ENCODE results near the gene TRIM4.
"Not testable (repeated sequence)": the region's sequence is repeated elsewhere in the genome, so short reads cannot be mapped to it uniquely, and the experiment has no call there.

Gene TRIM4

DNA sequence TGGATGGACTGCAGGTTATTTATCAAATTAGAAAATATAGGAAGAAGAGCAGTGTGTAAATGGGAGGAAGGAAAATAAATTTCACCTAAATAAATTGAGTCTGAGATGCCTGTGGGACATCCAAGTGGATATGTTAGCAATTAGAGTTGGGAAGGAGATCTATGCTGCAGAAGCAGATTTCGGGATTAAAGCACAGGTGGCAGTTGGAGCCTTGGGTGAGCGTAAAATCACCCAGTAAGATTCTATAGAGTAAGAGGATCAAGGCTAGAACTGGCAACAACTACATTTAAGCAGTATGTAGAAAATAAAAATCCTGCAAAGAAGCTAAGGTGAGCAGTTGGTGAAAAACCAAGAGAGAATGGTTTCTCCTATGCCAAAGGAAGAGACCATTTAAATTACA lies 8.4 kb downstream of the TRIM4 start:
- DNase-seq: no peak

DNA sequence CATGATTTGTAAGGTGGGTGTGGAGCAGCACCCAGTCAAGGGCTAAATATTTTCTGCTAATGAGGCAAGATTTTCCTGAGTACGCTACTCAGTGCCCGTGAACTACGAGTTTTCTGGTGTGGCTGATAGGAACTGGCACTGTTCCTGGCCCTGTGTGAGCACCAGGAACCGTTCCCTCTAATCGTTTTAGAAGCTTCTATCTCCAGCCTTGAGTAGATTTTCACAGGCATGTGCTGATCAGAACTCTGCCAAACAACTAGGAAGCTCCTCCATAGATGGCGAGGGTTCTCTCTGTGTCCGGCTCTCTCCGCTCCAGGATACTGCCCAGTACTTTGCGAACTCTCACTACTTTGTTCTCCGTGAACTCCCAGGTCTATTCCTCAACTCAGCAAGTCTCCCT lies 17.7 kb downstream of the TRIM4 start:
- no peak for DNase-seq

DNA sequence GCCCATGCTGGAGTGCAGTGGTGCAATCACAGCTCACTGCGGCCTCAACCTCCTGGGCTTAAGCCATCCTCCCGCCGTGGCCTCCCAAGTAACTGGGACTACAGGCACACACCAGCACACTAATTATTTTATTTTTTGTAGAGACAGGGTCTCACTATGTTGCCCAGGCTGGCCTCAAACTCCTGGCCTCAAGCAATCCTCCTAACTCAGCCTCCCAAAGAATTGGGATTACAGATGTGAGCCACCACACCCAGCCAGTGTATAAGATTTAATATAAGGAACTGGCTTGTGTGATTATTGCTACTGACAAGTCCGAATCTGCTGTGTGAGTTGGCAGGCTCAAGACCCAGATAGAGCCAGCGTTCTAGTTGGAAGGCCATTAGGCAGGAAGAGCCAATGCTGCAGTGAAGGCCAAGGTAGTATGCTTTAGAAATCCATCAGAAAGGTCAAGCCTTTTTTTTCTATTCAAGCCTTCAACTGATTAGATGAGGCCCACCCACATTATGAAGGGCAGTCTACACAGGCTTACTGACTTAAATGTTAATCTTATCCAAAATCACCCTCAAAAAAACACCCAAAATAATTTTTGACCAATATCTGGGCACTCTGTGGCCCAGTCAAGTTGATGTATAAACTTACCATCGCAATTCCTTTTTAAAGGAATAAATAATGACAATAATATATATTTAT lies 19.4 kb downstream of the TRIM4 start:
- no peak for DNase-seq

DNA sequence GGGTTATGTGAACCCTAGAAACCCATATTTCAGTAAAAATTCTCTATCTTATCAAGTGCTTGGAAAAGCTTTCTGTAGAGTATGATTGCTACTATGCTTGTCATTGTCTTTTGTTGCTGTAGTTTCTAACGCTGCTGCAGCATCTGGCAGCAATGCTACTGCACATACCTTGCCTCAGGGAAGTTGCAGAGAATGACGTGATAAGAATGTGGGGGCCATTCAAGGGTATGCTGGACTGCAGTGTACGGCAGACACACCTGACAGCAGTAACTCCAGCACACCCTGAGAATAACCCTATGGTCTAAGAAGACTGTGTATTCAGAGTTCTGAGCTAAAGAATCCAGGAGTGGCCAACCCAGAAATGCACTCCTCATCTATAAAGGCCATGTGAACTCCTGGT lies 20.5 kb downstream of the TRIM4 start:
- no peak for DNase-seq

DNA sequence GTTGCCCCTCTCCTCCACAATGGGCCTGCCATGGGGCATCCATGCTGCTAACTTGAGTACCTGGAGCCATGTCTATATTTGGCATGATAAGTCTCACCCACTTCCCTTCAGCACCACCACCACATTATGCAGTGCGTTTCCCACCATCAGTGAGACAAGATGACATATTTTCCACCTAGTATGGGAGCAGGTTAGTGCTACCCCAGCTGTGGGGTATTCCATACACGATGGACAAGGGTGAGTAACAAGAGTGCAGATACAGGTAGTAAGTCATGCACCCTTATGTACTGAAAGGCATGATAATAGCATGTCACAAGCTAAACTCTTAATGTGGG lies 21.3 kb downstream of the TRIM4 start:
- DNase-seq: no peak

DNA sequence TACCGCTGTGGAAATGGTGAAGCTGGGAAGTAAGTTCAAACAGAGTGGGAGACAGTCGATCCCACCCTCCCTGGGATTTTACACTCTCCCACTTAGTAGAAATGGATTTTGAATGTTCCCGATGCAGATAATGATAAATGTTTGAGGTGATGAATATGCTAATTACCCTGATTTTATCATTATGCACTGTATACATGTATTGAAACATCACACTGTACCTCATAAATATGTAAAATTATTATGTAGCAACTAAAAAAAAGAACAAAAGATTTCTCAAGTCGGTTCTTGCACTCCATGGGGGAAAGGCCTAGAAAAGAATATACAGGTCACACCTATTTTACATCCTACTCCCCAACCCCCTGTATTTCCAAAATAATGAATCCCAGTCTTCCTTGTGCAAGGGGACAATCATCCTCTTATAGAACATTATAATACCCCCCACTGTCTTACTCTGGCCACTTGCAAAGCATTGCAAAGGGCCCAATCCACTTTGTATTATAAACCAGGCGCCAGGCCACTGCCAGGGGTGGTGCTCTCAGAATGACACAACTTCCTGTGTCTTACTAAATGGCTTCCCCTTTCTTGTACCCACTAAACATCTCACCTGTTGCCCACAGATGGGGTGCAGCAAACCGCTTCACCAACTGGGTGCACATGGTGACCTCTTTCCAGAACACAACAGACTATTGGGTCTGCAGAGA lies 21.9 kb downstream of the TRIM4 start:
- DNase-seq: no peak

DNA sequence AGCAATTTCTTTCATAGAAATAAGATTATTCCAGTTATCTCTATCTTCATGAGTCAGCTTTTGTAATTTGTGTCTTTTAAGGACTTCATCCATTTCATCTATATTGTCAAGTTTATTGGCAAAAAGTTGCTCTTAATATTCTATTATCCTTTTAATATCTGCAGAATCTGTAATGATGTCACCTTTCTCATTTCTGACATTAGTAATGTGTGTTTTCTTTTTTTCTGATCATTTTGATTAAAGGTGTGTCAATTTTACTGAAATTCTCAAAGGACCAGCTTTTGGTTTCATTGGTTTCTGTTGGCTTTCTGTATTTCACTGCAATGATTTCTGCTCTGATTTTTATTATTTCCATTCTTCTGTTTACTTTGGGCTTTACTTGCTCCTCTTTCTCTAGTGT lies 24.6 kb downstream of the TRIM4 start:
- no peak for DNase-seq

DNA sequence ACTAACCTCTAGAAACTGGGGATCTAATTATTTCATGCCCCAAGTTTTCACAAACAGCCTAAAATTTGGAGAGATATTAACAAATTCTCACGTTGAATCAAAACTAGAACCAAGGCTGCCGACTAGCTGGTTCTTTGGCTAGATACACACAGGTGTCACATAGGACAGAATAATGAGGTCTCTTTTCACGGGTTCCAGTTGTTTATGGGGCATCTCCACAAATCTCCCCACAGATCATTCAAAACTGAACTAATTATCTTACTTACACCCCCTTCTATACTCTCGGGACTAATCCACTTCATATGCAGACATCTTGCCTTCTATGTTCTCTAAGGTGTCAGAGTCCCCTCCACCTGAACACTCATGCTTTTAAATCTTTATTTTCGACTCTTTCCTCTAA lies 26.1 kb downstream of the TRIM4 start:
- DNase-seq: no peak

DNA sequence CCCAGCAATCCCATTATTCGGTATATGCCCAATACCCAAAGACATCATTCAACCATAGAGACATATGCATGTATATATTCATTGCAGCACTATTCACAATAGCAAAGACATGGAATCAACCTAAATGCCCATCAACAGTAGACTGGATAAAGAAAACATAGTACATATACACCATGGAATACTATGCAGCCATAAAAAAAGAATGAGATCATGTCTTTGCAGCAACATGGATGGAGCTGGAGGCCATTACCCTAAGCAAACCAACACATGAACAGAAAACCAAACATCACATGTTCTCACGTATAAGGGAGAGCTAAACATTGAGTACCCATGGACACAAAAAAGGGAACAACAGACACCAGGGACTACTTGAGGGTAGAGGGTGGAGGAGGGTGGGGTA lies 29.0 kb downstream of the TRIM4 start:
- DNase-seq: not testable (repeated sequence)

DNA sequence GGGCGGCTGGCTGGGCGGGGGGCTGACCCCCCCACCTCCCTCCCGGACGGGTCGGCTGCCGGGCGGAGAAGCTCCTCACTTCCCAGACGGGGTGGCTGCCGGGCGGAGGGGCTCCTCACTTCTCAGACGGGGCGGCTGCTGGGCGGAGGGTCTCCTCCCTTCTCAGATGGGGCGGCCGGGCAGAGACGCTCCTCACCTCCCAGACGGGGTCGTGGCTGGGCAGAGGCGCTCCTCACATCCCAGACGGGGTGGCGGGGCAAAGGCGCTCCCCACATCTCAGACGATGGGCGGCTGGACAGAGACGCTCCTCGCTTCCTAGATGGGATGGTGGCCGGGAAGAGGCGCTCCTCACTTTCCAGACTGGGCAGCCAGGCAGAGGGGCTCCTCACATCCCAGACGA lies 31.0 kb downstream of the TRIM4 start:
- DNase-seq: not testable (repeated sequence)

DNA sequence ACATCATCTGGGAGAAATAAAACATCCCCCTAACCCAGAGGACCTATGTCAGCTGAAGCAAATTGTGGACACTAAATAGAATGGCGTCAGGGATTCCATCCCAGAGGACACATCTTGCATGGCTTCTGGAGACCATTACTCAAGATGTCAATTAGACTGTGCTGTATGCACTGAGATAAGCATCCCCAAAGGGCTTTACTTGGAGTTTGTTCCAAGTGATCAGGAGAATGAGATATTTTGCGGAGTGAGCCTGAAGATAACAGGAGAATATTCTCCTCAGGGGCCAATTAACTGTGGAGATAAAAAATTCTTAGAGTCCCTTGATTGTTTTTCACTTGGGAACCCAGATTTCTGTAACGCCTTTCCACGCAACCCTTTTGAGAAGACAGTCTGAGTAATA lies 38.0 kb downstream of the TRIM4 start:
- DNase-seq: no peak

DNA sequence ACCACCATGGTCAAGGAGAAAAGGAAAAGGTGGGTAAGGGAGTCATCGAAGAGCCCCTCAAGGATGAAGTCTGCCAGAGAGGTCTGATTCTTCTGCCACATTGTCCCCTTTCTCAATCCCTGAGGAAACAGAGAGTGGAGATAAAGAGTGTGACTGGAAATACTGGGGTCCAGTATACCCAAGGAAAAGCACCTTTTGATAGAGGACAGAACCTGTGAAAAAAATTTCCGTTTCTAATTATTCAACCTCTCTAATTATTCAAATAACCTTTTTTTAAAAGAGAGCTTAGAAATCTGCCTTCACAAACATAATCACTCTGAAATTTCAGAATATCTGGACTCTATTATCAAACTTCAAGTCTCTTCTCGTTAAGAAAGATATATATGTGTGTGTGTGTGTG lies 42.4 kb downstream of the TRIM4 start, which contains the start of gene OR2AE1:
OR2AE1 (minus strand) TSS at position 101 of the 400 bp plus-strand sequence; CDS start at position 101, 0 bp downstream.
- DNase-seq: no peak

DNA sequence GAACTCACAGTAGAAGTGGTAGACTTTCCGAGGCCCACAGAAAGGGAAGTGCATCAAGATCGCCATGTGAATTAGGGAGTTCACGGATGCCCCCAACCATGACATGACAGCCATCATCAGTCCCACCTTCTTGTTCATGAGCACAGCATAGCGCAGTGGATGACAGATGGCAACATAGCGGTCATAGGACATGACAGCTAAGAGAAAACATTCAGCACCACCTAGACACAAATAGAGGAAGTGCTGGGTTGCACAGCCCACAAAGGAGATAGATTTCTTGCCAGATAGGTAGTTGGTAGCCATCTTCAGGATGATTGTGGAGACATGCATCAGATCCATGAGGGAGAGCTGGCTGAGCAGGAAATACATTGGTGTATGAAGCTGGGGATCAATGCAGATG lies 42.8 kb downstream of the TRIM4 start:
- DNase-seq: no peak

DNA sequence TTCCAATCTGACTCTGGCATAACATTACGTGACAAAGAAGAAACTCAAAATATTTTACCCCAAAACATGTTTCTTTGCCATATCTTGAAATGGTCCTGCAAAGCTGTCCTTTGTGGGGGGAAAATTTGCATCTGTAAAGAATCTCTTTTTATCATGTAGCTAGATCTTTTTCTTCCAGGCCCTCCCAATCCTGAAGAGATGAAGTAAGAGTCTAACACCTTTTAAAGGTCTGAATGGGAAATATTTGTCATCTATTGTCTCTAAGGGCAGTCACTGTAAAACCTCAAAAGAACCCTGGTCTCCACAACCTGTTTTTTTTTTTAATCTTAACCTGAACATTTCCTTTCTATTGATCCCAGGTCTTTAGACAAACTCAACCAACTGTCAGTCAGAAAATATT lies 51.1 kb downstream of the TRIM4 start:
- DNase-seq: no peak

DNA sequence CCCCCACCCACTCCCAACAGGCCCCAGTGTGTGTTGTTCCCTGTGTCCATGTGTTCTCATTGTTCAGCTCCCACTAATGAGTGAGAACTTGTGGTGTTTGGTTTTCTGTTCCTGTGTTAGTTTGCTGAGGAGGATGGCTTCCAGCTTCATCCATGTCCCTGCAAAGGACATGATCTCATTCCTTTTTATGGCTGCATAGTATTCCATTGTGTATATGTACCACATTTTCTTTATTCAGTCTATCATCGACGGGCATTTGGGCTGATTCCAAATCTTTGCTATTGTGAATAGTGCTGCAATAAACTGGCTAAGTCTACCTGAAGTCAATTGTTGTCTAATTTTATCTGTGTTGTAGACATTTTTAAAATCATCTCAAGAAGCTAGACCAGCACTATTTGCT lies 51.9 kb downstream of the TRIM4 start:
- DNase-seq: not testable (repeated sequence)

DNA sequence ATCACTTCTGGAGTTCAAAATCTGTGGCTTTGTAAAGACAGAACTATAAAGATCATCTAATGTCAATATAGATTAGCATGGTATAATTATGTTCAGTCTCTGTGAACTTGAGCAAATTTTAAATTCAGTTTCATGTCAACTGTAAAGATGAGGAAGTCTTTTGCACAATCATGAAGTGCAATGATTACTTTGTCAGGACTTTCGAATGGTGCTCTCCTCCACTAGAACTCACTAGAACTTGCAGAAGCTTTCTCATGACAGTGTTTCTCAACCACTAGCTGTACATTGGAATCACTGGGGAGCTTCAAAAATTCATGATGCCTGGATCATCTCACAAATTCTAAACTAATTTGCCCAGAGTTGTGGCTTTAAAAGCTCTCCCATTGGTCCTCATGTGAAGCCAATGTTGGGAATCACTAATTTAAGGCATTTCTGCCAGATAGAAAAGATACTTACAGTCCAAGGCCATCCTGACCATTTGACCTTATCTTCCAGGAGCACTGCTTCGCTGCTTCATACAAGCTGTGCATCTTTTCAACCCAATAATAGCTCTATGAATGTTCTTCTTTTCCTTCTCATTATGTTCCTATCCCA lies 55.4 kb downstream of the TRIM4 start:
- no peak for DNase-seq

DNA sequence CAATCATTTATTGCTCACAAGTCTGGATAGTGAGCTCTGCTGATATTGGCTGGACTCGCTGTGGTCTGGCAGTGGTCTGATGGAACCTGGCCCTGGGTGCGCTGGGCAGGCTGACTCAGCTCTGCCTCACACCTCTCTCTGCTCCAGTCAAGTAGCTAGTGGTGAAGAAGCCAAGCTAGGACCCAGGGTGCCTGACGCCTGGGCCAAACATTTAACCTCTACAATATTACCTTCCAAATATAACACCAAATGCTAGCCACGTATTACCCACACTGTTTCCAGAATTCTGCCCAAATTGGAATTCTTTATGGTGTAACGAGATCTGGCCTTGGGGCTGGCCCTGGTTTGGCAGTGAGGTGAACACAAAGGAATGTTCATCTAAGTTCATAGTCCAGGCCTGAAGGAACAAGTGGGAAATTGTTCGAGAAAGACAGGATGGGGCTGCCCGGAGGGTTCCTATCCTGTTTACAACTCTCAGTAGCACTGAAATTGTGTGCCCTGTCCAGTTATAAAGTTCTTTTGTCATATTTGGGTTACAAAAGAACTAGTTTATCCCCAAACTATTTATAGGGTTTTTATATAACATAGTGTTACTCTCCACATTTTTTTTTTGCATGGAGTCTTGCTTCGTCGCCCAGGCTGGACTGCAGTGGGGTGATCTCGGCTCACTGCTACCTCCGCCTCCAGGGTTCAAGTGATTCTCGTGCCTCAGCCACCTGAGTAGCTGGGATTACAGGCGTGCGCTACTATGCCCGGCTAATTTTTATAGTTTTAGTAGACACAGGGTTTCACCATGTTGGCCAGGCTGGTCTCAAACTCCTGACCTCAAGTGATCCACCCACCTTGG lies 58.8 kb downstream of the TRIM4 start:
- DNase-seq: no peak

DNA sequence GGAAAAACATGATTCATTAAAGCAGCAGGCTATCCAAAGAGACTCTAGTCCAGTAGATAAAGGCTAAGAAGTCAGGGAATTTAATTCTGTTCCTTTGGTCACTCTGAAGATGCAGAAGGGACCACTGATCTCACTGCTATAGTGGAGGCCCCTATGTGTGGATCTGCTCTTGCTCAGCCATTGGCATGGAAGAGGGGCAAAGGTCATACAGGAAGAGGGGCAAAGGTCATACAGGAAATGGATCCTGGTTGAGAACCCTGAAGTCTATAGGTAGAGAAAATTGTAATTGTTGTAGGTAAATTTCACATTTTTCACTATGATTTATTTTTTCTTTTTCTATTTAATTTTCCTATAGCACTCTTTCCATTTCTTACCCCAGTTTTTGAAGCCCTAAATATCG lies 64.1 kb downstream of the TRIM4 start:
- DNase-seq: no peak

DNA sequence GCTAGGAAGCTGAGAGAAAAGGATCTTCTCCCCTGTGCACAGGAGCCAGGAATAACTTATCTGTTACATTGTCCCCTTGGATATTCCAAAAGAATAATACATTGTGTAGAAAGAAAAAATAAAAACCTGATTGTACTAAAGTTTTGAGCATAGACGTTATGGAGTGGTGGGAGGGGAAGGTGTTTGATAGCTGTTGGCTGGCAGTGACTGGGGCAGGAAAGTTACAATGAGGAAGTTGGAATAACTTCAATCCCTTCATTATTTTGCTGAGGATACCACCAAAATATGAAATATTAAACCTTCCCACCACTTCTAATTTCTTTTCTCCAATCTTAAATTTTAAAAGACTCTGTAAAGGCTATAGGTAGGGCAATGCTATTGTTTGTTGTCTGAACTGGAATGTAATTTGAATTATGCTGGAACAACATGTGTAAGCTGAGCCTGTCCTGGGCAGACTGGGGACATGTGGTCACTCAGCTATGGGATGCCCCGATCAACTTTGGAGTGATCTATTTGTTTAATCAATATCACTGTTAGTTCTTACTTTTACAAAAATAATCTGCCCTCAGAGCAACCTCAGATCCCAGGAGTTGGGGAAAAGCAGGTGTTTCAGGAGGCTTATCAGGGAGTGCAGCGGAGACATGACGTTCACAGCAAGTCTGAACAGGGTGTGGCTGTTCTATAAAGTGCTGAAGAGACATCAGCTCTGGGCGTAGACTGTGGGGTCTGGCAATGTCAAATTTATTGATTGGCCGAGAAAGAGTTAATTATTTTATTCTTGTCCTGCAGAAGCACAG lies 70.7 kb downstream of the TRIM4 start:
- DNase-seq: no peak

DNA sequence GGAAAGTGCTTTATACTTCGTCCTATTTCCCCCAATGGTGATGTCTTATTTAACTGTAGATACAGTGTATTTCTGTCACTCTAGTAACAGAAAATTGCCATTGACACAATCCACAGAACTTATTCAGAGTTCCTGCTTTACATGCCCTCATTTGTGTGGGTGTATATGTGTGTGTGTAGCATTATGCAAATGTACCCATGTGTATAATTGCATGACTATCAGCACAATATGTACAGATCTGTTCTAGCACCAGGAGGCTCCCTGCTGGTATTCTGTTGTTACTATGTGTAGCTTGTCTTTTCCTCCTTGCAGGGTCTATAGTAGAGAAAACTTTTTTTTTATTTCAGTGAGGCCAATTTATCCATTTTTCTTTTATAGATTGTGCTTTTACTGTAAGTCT lies 75.0 kb downstream of the TRIM4 start:
- no peak for DNase-seq

DNA sequence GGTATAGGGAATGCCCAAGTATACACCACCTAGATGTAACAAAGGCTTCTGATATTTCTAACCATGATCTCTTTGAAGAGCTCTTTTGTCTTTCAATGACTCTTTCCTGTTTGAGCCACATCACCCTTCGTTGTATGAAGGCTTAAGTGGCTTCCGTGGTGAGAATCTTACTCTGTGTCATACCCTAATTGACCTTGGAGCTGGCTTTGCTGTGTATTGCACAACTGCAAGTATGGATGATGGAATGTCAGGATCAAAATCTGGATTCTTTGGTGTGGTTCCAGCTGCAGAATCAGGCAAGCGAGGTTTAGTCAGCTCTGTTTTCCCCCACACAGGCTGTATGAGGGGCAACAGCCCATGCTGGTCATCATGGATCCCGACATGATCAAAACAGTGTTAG lies 75.5 kb downstream of the TRIM4 start:
- no peak for DNase-seq

DNA sequence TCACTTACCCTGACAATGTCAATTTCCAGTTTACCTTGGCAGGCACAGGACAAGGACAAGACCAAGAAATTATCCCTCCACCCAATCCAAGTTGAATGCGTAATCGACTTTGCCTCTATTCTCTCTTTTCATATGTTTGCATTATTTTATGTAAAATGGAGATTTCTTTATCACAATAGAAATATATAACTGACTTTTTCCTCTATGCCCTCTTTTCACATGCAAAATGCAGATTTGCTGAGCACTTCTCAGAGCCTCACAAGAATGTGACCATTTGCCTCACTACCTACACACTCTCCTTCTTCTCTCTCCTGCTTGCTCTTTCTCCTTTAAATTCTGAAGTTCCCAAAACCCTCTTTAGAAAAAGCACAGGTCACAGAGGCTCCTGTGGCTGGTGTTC lies 76.4 kb downstream of the TRIM4 start:
- DNase-seq: no peak

All from NCI-H1105 (cell line).